Fibroblast of villous mesenchyme (primary cell): Measurements from ENCODE around the gene ALOX5. TPM values are rescaled to one million over a fixed set of nuclear protein-coding genes. Genes with fewer than 3 reads are reported as not detected.

Experiments used
- DNase-seq: peaks from one replicate; pipeline ENCODE4 v3.0.0-alpha.2; 2010; ENCODE audit warnings: low read depth
- H3K4me3 ChIP-seq: 2 replicates; pipeline ENCODE4 v1.5.1; 2011; ENCODE audit warnings: low read depth, mild to moderate bottlenecking, low read length
- CTCF ChIP-seq: IDR thresholded peaks from 2 replicates; pipeline ENCODE4 v1.5.1; 2012; ENCODE audit warnings: low read depth, mild to moderate bottlenecking, low read length; ENCODE audit not compliant: insufficient read depth
- total RNA-seq: library from RNA; depleted of rRNA; stranded (reverse); fragments of >200 nt; gene quantifications from 2 replicates; pipeline ENCODE4 v1.2.3, GENCODE V29; 2012

The ALOX5 gene
- total RNA-seq, 1 donor: not detected

GRCh38 chr10:45456233-45456632 is 82.2 kb downstream of the ALOX5 start:
- DNase-seq: no peak
- TF ChIP-seq CTCF: no peak
- H3K4me3 ChIP-seq: no peak overlapping the region

GRCh38 chr10:45456822-45457221 is 82.8 kb downstream of the ALOX5 start:
- no peak for DNase-seq
- TF ChIP-seq CTCF: no peak
- H3K4me3 ChIP-seq: no peak overlapping the region

- TF ChIP-seq CTCF: no peak
- DNase-seq: no peak
- no peak overlapping the region for H3K4me3 ChIP-seq
These were observed 83.5 kb downstream of the ALOX5 start for GRCh38 chr10:45457487-45457886.

- DNase-seq: no peak
- no peak for TF ChIP-seq CTCF
- H3K4me3 ChIP-seq: no peak overlapping the region
These were observed 86.3 kb downstream of the ALOX5 start for GRCh38 chr10:45460235-45460878.

GRCh38 chr10:45461034-45461433 is 87.0 kb downstream of the ALOX5 start:
- H3K4me3 ChIP-seq: no peak overlapping the region
- DNase-seq: no peak
- TF ChIP-seq CTCF: no peak

GRCh38 chr10:45463244-45464116 is 89.5 kb downstream of the ALOX5 start:
- DNase-seq: no peak
- no peak for TF ChIP-seq CTCF
- H3K4me3 ChIP-seq: no peak overlapping the region
